CD4-positive, alpha-beta T cell treated with Interleukin-6 for 4 hours (primary cell): ENCODE data around the gene DUS1L.

ENCODE experiments used
- DNase-seq: peaks from one replicate; pipeline ENCODE4 v3.0.0-alpha.2; 2020; ENCODE audit warnings: mixed read lengths

DUS1L gene

DNA sequence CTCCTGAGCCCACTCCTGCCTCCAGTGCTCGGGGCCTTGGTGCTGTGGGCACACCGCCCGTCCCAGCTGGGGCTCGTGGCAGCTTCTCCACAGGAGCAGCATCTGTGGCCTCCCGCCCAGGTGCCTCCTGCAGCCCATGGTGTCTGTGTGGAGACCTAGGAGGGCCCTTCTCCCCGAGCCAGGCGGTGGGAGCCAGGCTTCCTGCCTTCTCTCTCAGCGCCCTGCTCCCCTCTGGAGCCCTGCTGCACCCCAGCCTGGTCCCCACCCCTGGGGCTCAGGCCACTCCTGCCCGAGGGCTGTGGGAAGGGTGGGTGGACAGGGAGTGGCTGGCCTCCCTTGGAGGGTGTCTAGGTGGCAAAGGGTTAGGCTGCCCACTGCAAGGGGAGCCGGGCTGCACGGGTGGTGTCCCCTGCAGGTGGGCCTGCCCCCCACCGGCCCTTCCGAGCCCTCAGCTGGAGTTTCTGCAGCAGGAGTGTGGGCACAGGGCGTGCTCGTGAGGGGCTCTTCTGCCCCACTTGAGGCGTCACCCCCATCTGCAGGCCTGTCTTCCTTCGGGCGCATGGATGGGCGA lies 53.9 kb downstream of the DUS1L start:
- no peak for DNase-seq

DNA sequence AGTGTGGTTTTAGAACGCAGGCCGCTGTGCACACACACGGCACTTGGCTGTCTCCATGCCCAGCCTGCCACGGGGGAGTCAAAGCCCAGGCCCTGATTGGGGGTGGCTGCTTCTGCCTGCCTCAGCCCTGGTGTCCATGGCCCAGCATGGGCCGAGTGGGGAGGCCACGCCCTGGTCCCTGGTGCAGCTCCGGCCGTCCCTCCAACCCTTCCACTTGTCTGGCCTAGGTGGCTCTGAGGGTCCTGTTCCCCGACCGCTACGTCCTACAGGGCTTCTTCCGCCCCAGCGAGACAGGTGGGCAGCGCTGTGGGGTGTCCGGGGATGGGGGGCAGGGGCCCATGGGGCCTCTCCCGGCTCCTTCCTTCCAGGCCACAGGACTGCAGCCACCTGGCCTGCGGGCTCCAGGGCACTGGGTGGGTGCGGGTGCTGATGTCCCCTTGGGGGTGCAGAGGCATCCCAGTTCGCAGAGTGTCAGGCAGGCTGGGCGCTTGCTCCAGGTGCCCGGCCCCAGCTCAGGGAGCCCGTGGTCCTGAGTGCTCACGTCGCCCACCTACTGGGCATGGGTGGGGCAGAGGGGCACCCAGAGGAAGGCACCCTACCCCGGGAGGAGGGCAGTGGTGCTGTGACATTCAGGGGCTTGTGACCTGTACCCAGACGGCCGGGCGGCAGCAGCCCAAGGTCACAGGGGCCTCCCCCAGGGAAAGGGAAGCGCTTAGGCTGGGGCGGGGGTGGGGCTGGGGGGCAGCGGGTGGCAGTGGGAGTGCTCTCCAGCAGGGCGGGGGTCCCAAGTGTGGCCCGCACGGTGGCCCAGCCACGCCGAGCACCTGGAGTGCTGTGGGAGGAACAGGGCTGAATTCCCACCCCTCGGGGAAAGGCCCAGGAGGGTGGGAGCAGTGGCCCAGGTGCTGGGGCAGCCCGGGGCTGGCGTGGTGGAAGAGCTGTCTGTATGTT lies 54.8 kb downstream of the DUS1L start:
- no peak for DNase-seq

DNA sequence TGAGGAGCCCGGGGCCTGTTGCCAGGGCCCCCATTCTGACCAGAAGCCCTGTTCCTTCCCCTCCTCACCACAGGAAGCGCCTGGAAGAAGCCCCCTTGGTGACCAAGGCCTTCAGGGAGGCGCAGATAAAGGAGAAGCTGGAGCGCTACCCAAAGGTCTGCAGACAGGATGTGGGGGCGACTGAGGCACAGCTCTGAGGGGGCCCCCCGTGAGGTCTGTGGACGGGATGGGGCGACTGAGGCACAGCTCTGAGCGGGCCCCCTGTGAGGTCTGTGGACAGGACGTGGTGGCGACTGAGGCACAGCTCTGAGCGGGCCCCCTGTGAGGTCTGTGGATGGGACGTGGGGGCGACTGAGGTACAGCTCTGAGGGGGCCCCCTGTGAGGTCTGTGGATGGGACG lies 56.2 kb downstream of the DUS1L start:
- no peak for DNase-seq

DNA sequence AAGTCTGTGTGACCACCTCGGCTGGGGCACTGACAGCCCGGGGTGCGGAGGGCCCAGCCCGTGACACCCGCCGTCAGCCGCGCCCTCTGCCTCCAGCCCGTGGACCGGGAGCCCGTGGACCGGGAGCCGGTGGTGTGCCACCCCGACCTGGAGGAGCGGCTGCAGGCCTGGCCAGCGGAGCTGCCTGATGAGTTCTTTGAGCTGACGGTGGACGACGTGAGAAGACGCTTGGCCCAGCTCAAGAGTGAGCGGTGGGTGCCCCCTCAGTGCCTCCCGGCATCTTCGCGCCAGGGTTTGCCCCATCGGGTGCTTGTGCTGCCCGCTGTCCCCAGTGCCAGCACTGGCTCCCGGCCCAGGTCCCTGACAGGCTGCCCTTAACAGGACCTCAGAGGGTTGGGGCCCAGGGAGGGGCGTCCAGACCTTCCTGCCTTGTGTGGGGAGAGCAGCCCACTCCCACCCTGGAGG lies 56.6 kb downstream of the DUS1L start:
- no peak for DNase-seq

DNA sequence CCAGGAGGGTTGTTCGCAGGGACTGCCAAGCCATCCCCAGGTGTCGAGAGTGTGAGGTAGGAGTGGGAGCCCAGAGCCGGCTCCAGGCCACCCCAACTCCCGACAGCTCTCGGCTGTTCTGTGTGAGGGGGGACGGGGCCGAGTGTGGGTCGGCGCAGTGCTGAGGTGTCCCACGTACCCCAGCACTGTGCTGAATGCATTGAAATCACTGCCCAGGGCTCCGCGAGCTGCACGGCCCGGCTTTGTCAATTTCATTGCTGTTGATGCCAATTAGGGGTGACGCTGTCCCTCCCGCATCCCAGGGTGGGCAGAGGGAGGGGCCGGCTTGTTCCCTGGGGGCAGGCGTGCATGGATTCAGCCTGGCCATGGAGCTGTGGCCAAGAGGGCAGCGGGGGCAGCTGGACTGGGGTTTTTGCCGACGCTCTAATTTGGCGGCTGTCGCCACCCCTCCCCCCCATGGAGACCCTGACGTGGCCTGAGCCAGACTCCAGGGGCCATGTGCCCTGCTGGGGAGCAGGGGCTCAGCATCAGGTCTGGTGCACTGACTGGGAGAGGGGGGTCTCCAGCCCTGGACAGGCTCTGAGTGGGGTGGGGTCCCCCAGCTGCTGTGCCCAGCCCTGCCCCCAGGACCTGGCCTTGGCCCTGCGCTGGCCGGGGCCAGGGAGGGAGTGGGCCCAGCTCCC lies 57.2 kb downstream of the DUS1L start:
- no peak for DNase-seq
